ENCODE results near the gene PPP1CA.

GRCh38 chr11:67407688-67408163 lies 6.1 kb upstream of the PPP1CA start:
- TF ChIP-seq, protein P1, sequence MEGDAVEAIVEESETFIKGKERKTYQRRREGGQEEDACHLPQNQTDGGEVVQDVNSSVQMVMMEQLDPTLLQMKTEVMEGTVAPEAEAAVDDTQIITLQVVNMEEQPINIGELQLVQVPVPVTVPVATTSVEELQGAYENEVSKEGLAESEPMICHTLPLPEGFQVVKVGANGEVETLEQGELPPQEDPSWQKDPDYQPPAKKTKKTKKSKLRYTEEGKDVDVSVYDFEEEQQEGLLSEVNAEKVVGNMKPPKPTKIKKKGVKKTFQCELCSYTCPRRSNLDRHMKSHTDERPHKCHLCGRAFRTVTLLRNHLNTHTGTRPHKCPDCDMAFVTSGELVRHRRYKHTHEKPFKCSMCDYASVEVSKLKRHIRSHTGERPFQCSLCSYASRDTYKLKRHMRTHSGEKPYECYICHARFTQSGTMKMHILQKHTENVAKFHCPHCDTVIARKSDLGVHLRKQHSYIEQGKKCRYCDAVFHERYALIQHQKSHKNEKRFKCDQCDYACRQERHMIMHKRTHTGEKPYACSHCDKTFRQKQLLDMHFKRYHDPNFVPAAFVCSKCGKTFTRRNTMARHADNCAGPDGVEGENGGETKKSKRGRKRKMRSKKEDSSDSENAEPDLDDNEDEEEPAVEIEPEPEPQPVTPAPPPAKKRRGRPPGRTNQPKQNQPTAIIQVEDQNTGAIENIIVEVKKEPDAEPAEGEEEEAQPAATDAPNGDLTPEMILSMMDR (conservative IDR thresholded peaks at IDR 0.05; ENCODE audit: low read depth, low read length) = no peak
- TF ChIP-seq EZH2 (IDR thresholded peaks at IDR 0.05; ENCODE audit: low read length, unreplicated experiment) = no peak
